Neural cell (in vitro differentiated cells): ENCODE measurements around the gene PTPN13. TPM values are rescaled to one million over a fixed set of nuclear protein-coding genes. Genes with fewer than 3 reads are reported as not detected.

Source experiments
- H2AFZ ChIP-seq: fragments of 200-600, 300-800 bp; sonication (generic), shearing (Covaris generic); 2 replicates; pipeline ENCODE4 v1.6.0; 2014; ENCODE audit warnings: low read depth, mild to moderate bottlenecking, antibody characterized with exemption, low read length, moderate library complexity
- H3F3A ChIP-seq: fragments of 200-600 bp; shearing (Covaris generic); 2 replicates; pipeline ENCODE4 v1.6.1; 2016; ENCODE audit warnings: mild to moderate bottlenecking, moderate library complexity, mixed read lengths, antibody characterized with exemption, low read length; ENCODE audit not compliant: insufficient read depth, poor library complexity, severe bottlenecking
- H3K27ac ChIP-seq: fragments of 200-600, 300-800 bp; sonication (generic), shearing (Covaris generic); 2 replicates; pipeline ENCODE4 v1.5.1; 2014; ENCODE audit warnings: mild to moderate bottlenecking, low read length, moderate library complexity
- H3K27me3 ChIP-seq: fragments of 300-800, 200-600 bp; sonication (generic), shearing (Covaris generic); 2 replicates; pipeline ENCODE4 v1.6.0; 2014; ENCODE audit warnings: mild to moderate bottlenecking, low read depth, low read length, moderate library complexity; ENCODE audit not compliant: insufficient read depth
- H3K36me3 ChIP-seq: fragments of 300-800, 200-600 bp; sonication (generic), shearing (Covaris generic); 2 replicates; pipeline ENCODE4 v1.5.1; 2014; ENCODE audit warnings: mild to moderate bottlenecking, antibody characterized with exemption, low read length, moderate library complexity; ENCODE audit not compliant: insufficient read depth
- H3K4me2 ChIP-seq: fragments of 300-800, 200-600 bp; sonication (generic), shearing (Covaris generic); 2 replicates; pipeline ENCODE4 v1.6.0; 2014; ENCODE audit warnings: mild to moderate bottlenecking, low read length
- H3K4me3 ChIP-seq: fragments of 300-800, 200-600 bp; sonication (generic), shearing (Covaris generic); 2 replicates; pipeline ENCODE4 v1.5.1; 2014; ENCODE audit warnings: mild to moderate bottlenecking, low read length, moderate library complexity
- H3K79me2 ChIP-seq: fragments of 200-600 bp; shearing (Covaris generic); replicated peaks from 2 replicates; pipeline ENCODE4 v1.6.0; 2014; ENCODE audit warnings: mild to moderate bottlenecking, low read length, moderate library complexity; ENCODE audit not compliant: insufficient read depth
- H3K9ac ChIP-seq: fragments of 300-800, 200-600 bp; sonication (generic), shearing (Covaris generic); 2 replicates; pipeline ENCODE4 v1.6.1; 2016; ENCODE audit warnings: mild to moderate bottlenecking, low read length, mixed read lengths
- H3K9me2 ChIP-seq: fragments of 200-600 bp; shearing (Covaris generic); 2 replicates; pipeline ENCODE4 v1.6.1; 2016; ENCODE audit warnings: mild to moderate bottlenecking, low read length, mixed read lengths; ENCODE audit not compliant: insufficient read depth
- H3K9me3 ChIP-seq: fragments of 200-600, 300-800 bp; sonication (generic), shearing (Covaris generic); 2 replicates; pipeline ENCODE4 v1.6.1; 2016; ENCODE audit warnings: mild to moderate bottlenecking, mixed run types, low read length, moderate library complexity, mixed read lengths
- H4K20me1 ChIP-seq: fragments of 200-600 bp; shearing (Covaris generic); 2 replicates; pipeline ENCODE4 v1.6.1; 2016; ENCODE audit warnings: mild to moderate bottlenecking, mixed run types; ENCODE audit not compliant: insufficient read depth
- EP300 ChIP-seq: fragments of 450-650 bp; conservative IDR thresholded peaks from 2 replicates; pipeline ENCODE4 v1.6.1; 2014; ENCODE audit warnings: antibody characterized with exemption, mild to moderate bottlenecking, moderate library complexity; ENCODE audit not compliant: poor library complexity, severe bottlenecking
- EZH2 ChIP-seq: fragments of 200-600, 300-800 bp; shearing (Covaris generic), sonication (generic); IDR thresholded peaks from 2 replicates; pipeline ENCODE4 v1.6.1; 2014; ENCODE audit warnings: antibody characterized with exemption, low read length, borderline replicate concordance, mild to moderate bottlenecking; ENCODE audit not compliant: insufficient read depth, poor library complexity, severe bottlenecking
- MXI1 ChIP-seq: fragments of 450-650 bp; conservative IDR thresholded peaks from 2 replicates; pipeline ENCODE4 v1.6.1; 2014; ENCODE audit warnings: antibody characterized with exemption, mild to moderate bottlenecking; ENCODE audit not compliant: poor library complexity, severe bottlenecking
- POLR2AphosphoS5 ChIP-seq: IDR thresholded peaks from 2 replicates; pipeline ENCODE4 v1.6.1; 2012
- RAD21 ChIP-seq: fragments of 450-650 bp; conservative IDR thresholded peaks from 2 replicates; pipeline ENCODE4 v1.6.1; 2014; ENCODE audit warnings: antibody characterized with exemption, mild to moderate bottlenecking, moderate library complexity
- SMC3 ChIP-seq: fragments of 450-650 bp; conservative IDR thresholded peaks from 2 replicates; pipeline ENCODE4 v1.6.1; 2014; ENCODE audit warnings: antibody characterized with exemption, mild to moderate bottlenecking, moderate library complexity; ENCODE audit not compliant: poor library complexity
- TAF1 ChIP-seq: IDR thresholded peaks from 2 replicates; pipeline ENCODE4 v1.6.1; 2012; ENCODE audit warnings: low read depth
- polyA plus RNA-seq: library from polyadenylated mRNA; depleted of rRNA; stranded (reverse); fragments of >200 nt; gene quantifications from 2 replicates; pipeline ENCODE4 v1.2.3, GENCODE V29; 2014
- TF ChIP-seq, protein P1 (sequence below): IDR thresholded peaks from 2 replicates; pipeline ENCODE4 v1.6.1; 2012; ENCODE audit warnings: borderline replicate concordance
- TF ChIP-seq, protein P2 (sequence below): fragments of 450-650 bp; IDR thresholded peaks from 2 replicates; pipeline ENCODE4 v1.5.1; 2014; ENCODE audit warnings: antibody characterized with exemption, mild to moderate bottlenecking, moderate library complexity; ENCODE audit not compliant: poor library complexity, severe bottlenecking

PTPN13 gene
- polyA plus RNA-seq, 1 donor from 2014 or later: 4.7 TPM

DNA sequence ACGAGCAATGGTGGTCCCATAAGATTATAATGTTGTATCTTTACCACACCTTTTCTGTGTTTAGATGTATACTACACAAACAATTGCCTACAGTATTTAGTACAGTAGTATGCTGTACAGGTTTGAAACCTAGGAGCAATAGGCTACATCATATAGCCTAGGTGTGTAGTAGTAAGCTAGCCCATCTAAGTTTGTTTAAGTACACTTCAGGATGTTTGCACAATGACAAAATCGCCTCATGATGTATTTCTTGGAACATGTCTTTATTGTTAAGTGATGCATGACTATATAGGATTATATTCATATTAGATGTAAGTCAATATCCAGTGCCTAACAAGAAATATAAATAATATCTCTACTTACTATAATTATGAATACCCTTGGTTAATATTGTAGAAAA, 150.5 kb downstream of the PTPN13 start:
- Histone ChIP-seq H3K9me3 (no peaks in the 10 kb centered on the region), H3K9me2 (no peaks in the 10 kb centered on the region), H3K27me3 (no peaks in the 10 kb centered on the region), H3K79me2 (no peaks in the 10 kb centered on the region), H4K20me1 (no peaks in the 10 kb centered on the region), H3K27ac (no peak overlapping the region), H2AFZ (no peak overlapping the region), H3K4me2 (no peak overlapping the region), H3K4me3 (no peak overlapping the region), H3F3A (no peaks in the 10 kb centered on the region), H3K36me3 (no peaks in the 10 kb centered on the region), H3K9ac (no peak overlapping the region)
- TF ChIP-seq SMC3 (no peak), EP300 (no peak), RAD21 (no peak), EZH2 (no peak), TAF1 (no peak)
- TF ChIP-seq, protein P1, sequence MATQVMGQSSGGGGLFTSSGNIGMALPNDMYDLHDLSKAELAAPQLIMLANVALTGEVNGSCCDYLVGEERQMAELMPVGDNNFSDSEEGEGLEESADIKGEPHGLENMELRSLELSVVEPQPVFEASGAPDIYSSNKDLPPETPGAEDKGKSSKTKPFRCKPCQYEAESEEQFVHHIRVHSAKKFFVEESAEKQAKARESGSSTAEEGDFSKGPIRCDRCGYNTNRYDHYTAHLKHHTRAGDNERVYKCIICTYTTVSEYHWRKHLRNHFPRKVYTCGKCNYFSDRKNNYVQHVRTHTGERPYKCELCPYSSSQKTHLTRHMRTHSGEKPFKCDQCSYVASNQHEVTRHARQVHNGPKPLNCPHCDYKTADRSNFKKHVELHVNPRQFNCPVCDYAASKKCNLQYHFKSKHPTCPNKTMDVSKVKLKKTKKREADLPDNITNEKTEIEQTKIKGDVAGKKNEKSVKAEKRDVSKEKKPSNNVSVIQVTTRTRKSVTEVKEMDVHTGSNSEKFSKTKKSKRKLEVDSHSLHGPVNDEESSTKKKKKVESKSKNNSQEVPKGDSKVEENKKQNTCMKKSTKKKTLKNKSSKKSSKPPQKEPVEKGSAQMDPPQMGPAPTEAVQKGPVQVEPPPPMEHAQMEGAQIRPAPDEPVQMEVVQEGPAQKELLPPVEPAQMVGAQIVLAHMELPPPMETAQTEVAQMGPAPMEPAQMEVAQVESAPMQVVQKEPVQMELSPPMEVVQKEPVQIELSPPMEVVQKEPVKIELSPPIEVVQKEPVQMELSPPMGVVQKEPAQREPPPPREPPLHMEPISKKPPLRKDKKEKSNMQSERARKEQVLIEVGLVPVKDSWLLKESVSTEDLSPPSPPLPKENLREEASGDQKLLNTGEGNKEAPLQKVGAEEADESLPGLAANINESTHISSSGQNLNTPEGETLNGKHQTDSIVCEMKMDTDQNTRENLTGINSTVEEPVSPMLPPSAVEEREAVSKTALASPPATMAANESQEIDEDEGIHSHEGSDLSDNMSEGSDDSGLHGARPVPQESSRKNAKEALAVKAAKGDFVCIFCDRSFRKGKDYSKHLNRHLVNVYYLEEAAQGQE: no peak

DNA sequence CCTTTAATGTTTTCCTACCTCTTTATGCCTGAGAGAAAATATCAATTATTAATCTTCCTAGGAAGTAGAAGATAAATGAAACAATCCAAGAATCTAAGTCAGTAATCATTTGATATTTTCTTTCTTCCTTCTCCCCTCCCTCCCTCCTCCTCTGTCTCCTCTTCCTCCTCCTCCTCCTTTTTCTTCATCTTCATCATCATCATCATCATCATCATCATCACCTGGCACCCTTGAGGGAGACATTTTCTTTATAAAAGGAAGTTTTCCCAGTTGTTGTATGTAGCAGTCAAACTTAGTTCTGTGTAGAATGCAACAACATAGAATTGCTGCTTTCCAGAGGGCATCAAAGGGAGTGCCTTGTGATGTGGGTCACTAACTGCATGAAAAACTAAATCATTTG, 155.0 kb downstream of the PTPN13 start:
- Histone ChIP-seq H3K36me3 (no peaks in the 10 kb centered on the region), H3K27ac (no peak overlapping the region), H3K79me2 (no peaks in the 10 kb centered on the region), H3K9me2 (no peaks in the 10 kb centered on the region), H3K9ac (no peak overlapping the region), H3K4me3 (no peak overlapping the region), H3K27me3 (no peaks in the 10 kb centered on the region), H2AFZ (no peak overlapping the region), H3K4me2 (no peak overlapping the region), H3K9me3 (no peaks in the 10 kb centered on the region), H3F3A (no peaks in the 10 kb centered on the region), H4K20me1 (no peaks in the 10 kb centered on the region)
- TF ChIP-seq RAD21 (no peak), TAF1 (no peak), EZH2 (no peak), EP300 (no peak), MXI1 (no peak), POLR2AphosphoS5 (no peak), SMC3 (no peak)
- TF ChIP-seq, protein P2, sequence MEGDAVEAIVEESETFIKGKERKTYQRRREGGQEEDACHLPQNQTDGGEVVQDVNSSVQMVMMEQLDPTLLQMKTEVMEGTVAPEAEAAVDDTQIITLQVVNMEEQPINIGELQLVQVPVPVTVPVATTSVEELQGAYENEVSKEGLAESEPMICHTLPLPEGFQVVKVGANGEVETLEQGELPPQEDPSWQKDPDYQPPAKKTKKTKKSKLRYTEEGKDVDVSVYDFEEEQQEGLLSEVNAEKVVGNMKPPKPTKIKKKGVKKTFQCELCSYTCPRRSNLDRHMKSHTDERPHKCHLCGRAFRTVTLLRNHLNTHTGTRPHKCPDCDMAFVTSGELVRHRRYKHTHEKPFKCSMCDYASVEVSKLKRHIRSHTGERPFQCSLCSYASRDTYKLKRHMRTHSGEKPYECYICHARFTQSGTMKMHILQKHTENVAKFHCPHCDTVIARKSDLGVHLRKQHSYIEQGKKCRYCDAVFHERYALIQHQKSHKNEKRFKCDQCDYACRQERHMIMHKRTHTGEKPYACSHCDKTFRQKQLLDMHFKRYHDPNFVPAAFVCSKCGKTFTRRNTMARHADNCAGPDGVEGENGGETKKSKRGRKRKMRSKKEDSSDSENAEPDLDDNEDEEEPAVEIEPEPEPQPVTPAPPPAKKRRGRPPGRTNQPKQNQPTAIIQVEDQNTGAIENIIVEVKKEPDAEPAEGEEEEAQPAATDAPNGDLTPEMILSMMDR: no peak
- TF ChIP-seq, protein P1: no peak
